ENCODE data around the gene LITAF. TPM values are rescaled to one million over a fixed set of nuclear protein-coding genes. Genes with fewer than 3 reads are reported as not detected.

The LITAF gene
- total and polyA plus RNA-seq, 4 donors: 5.2 to 65.2 (median 36.0) TPM

DNA sequence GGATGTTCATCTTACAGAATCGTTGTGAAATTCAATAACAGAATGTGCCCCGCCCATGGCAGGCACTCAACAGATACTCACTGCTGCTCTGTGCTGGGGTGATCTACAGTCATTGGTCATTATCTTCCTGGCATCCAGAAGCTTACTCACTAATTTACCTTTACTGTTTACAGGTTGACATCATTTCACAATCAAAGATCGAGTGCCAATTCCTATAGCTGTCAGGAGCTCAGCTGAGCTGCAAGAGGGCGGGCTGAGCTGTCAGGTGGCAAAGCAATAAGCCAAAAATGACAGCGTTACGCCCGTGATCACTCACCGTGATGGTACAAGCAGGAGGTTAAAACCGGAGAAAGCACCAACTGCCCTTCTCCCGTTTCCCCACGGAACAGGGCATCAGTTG is 51.2 kb downstream of the LITAF start:
- WGBS: 31% methylated on average over 11 of the region's 11 CpGs
- Histone ChIP-seq H3K27me3 (ENCODE audit: control insufficient read depth in 4 of 4, insufficient read depth in 4 of 4, low read length in 3 of 4) (no peaks in the 10 kb centered on the region), H3K9me3 (ENCODE audit: control insufficient read depth in 4 of 4, low read length in 3 of 4) (no peaks in the 10 kb centered on the region), H3K9ac (ENCODE audit: low read depth in 1 of 2, low read length in 2 of 2) (peak overlapping the region; percentile 3 to 16), H3K4me3 (ENCODE audit: low read depth in 1 of 3, low read length in 3 of 3) (no peak overlapping the region), H3K4me1 (ENCODE audit: control insufficient read depth in 4 of 4, insufficient read depth in 4 of 4, low read length in 3 of 4) (peaks cover 10 to 23% (median 19%) of the 10 kb centered on the region in 4 donors), H3K36me3 (ENCODE audit: control insufficient read depth in 4 of 4, insufficient read depth in 3 of 4, low read depth in 1 of 4, low read length in 3 of 4) (no peaks in the 10 kb centered on the region), H3K27ac (ENCODE audit: low read depth in 1 of 2, low read length in 2 of 2) (peak overlapping the region; percentile 89 to 90)
- no peak for DNase-seq (ENCODE audit: low spot score)
- TF ChIP-seq REST (IDR thresholded peaks at IDR 0.05): peak; percentile 77
- peak in 1 of 2 donors; percentile 38 for TF ChIP-seq GABPA (IDR thresholded peaks at IDR 0.05 in 1 of 2, conservative IDR thresholded peaks at IDR 0.05 in 1 of 2)
- TF ChIP-seq FOXA1 (IDR thresholded peaks at IDR 0.05): peak; percentile 92
- TF ChIP-seq NR2F2 (IDR thresholded peaks at IDR 0.05): peak; percentile 17
- TF ChIP-seq EGR1 (IDR thresholded peaks at IDR 0.05; ENCODE audit: low read depth in 2 of 2): peak in 1 of 2 donors; percentile 70
- peak; percentile 72 to 94 for TF ChIP-seq RXRA (IDR thresholded peaks at IDR 0.05)
- no peak for TF ChIP-seq TAF1 (conservative IDR thresholded peaks at IDR 0.05)
- TF ChIP-seq, protein P1, sequence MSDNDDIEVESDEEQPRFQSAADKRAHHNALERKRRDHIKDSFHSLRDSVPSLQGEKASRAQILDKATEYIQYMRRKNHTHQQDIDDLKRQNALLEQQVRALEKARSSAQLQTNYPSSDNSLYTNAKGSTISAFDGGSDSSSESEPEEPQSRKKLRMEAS (IDR thresholded peaks at IDR 0.05): peak; percentile 85
- peak; percentile 53 to 78 for TF ChIP-seq HNF4A (conservative IDR thresholded peaks at IDR 0.05)
- peak; percentile 86 for TF ChIP-seq FOXA2 (IDR thresholded peaks at IDR 0.05)
- peak; percentile 90 for TF ChIP-seq YY1 (IDR thresholded peaks at IDR 0.05)
- TF ChIP-seq, protein P2, sequence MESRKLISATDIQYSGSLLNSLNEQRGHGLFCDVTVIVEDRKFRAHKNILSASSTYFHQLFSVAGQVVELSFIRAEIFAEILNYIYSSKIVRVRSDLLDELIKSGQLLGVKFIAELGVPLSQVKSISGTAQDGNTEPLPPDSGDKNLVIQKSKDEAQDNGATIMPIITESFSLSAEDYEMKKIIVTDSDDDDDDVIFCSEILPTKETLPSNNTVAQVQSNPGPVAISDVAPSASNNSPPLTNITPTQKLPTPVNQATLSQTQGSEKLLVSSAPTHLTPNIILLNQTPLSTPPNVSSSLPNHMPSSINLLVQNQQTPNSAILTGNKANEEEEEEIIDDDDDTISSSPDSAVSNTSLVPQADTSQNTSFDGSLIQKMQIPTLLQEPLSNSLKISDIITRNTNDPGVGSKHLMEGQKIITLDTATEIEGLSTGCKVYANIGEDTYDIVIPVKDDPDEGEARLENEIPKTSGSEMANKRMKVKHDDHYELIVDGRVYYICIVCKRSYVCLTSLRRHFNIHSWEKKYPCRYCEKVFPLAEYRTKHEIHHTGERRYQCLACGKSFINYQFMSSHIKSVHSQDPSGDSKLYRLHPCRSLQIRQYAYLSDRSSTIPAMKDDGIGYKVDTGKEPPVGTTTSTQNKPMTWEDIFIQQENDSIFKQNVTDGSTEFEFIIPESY (IDR thresholded peaks at IDR 0.05): peak; percentile 81
- TF ChIP-seq SP1 (IDR thresholded peaks at IDR 0.05): peak; percentile 74
- TF ChIP-seq CTCF (IDR thresholded peaks at IDR 0.05; ENCODE audit: low read depth, low read length, missing input control): no peak
- TF ChIP-seq, protein P3, sequence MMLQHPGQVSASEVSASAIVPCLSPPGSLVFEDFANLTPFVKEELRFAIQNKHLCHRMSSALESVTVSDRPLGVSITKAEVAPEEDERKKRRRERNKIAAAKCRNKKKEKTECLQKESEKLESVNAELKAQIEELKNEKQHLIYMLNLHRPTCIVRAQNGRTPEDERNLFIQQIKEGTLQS (IDR thresholded peaks at IDR 0.05): peak; percentile 67
- peak; percentile 51 to 89 for TF ChIP-seq JUND (IDR thresholded peaks at IDR 0.05)
- TF ChIP-seq HNF4G (IDR thresholded peaks at IDR 0.05): peak; percentile 6
- peak; percentile 54 to 60 for TF ChIP-seq RAD21 (IDR thresholded peaks at IDR 0.05)
